Right ventricle myocardium inferior (tissue), 1 donor: ENCODE data around the gene ADPRHL1. TPM values are rescaled to one million over a fixed set of nuclear protein-coding genes. Genes with fewer than 3 reads are reported as not detected.
A peak's percentile ranks its signal among the peaks of the same experiment; 100 is the strongest.
"Not testable (repeated sequence)": the region's sequence is repeated elsewhere in the genome, so short reads cannot be mapped to it uniquely, and the experiment has no call there.

Source experiments
- ATAC-seq: fragments of 200-7000 bp; cut with Tn5 transposase; one replicate; pipeline ENCODE4 v1.9.1; 2020; ENCODE audit warnings: mild to moderate bottlenecking, moderate library complexity
- DNase-seq: peaks from one replicate; pipeline ENCODE4 v3.0.0; 2021; ENCODE audit errors: missing footprints
- intact Hi-C: fragments of 100-400 bp; cut with DNase I; formaldehyde crosslinking; loops from one replicate; pipeline ENCODE4 v1.11.0; 2022
- total RNA-seq: library from RNA; stranded (reverse); fragmentation: NEBNext Ultra II Directional; extraction: Animal tissue kit (Norgen Biotek cat#: 25700); gene quantifications from one replicate; pipeline ENCODE4 v1.2.1, GENCODE V29; 2021
- donor health status: DM: no; HTN: yes; CAD: no; lungs with severe emphysema.

The ADPRHL1 gene
- total RNA-seq, 1 donor from 2014 or later = 468 TPM

DNA sequence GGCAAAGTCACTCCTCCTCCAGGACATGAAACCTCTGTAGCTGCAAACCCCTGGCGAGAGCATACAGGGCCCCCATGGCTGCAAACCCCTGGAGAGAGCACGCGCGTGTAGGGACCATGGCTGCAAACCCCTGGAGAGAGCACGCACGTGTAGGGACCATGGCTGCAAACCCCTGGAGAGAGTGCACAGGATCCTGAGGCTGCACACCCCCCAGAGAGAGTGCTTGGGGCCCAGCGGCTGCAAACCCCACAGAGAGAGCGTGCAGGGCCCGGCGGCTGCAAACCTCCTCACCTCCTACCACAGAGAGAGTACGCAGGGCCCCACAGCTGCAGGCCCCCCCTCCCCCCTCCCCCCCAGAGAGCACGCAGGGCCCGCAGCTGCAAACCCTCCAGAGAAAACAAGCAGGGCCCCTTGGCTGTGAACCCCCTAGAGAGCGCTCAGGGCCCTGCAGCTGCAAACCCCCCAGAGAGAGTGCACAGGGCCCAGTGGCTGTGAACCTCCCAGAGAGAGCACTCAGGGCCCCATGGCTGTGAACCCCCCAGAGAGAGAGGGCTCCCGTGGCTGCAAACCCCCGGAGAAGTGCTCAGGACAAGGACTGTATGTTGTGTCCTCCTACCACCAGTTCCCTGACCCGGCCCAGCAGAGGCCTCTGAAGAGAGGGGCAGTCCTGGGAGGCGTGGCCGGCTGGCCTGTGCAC lies 7.3 kb downstream of the ADPRHL1 start:
- DNase-seq = peak; percentile 52

DNA sequence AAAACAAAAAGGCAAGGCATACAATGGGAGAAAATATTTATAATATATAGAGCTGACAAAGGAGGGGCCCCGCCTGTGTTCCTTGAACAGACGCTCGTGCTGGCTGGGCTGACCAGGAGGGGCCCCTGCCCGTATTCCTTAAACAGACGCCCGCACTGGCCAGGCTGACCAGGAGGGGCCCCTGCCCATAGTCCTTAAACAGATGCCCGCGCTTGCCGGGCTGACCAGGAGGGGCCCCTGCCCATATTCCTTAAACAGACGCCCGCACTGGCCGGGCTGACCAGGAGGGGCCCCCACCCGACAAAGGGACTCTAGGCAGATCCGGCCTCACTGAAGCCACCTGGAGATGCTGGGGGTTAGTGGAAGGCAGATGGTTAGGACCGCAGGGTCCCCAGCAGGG lies 9.3 kb downstream of the ADPRHL1 start:
- no peak for DNase-seq
- intact Hi-C loops = no loop called here
- ATAC-seq = no peak

More for the DNA sequence above, 7.3 kb downstream of the ADPRHL1 start:
- intact Hi-C loops = no loop called here
- ATAC-seq = no peak

DNA sequence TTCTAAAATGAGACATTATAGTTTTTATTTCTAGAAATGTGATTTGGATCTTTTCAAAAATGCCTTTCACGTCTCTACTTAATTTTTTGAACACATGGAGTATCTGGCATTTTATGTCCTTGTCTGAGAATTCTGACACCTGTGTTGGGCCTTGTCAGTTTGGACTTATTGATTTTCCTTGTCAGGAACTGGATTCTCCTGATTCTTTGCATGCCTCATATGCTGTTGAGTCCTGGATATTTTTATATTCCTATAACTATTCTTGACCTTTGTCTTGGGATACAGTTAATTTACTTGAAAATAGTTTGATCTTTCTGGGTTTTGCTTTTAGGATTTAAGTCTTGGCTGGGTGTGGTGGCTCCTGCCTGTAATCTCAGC lies 10.3 kb downstream of the ADPRHL1 start:
- intact Hi-C loops = no loop called here
- ATAC-seq (no peak), DNase-seq (no peak)

DNA sequence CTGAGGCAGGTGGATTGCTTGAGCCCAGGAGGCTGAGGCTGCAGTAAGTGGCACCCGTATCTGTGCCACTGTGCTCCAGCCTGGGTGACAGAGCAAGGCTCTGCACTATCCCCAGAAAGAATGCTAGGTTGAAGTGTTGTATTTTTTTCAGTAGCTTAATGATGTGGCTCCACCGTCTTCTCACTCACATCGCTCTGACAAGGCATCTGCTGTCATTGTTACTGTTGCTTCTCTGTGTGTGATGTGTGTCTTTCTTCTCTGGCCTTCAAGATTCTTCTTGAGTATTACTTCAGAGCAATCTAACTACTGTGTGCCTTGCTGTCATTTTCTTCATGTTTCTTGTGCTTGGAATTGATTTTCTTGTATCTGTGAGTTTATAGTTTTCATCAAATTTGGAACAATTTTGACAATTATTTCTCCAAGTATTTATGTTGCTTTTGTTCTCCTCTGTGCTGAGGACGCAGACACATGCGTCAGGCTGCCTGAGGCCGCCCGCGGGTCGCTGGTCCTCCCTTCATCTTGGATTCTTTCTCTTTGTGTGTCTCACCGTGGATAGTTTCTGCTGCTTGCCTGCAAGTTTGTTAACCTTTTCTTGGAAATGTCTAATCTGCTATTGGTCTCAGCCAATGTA lies 10.8 kb downstream of the ADPRHL1 start:
- intact Hi-C loops = no loop called here
- DNase-seq = no peak
- no peak for ATAC-seq

DNA sequence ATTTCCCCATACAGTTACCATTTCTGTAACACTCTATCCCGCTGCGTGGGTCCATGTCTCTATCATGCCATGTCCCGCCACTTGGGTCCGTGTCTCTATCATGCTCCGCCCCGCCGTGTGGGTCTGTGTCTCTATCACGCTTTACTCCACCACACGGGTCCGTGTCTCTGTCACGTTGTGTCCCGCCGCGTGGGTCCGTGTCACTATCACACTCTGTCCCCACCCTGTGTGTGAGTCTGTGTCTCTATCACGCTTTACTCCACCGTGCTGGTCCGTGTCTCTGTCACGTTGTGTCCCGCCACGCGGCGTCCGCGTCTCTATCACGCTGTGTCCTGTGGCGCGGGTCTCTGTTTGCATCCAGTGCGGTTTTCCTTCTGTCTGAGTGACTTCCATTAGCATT lies 11.6 kb downstream of the ADPRHL1 start:
- ATAC-seq (no peak), DNase-seq (no peak)
- intact Hi-C loops = no loop called here

DNA sequence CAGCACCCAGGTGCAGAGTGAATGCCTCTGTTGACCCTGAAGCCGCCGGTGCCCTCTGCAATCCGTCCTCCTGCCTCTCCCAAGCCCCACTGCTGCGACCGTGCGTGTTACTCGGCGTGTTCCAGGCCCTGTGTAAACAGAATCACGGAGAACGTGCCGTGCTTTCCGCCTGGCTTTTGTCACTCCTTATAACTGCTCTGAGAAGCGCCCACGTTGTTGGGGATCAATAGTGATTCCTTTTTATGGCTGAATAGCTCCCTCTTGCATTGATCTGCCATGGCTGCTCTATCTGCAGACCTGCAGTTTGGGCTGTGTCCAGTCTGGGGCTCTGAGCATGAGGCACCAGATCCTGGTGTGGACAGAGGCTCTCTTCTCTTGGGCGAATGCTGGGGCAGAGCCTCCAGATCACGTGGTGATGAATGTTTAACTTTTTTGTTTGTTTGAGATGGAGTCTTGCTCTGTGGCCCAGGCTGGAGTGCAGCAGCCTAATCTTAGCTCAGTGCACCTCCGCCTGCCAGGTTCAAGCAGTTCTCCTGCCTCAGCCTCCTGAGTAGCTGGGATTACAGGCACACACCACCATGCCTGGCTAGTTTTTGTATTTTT lies 15.8 kb downstream of the ADPRHL1 start:
- DNase-seq (peak; percentile 66), ATAC-seq (peak; percentile 49)
- intact Hi-C loops = no loop called here

DNA sequence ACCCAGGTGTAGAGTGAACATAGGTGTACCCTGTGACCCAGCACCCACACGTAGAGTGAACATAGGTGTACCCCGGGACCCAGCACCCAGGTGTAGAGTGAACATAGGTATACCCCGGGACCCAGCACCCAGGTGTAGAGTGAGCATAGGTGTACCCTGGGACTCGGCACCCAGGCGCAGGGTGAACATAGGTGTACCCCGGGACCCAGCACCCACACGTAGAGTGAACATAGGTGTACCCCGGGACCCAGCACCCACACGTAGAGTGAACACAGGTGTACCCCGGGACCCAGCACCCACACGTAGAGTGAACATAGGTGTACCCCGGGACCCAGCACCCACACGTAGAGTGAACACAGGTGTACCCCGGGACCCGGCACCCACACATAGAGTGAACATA lies 16.4 kb downstream of the ADPRHL1 start:
- peak; percentile 51 for DNase-seq
- ATAC-seq, intact Hi-C loops: not testable (repeated sequence)

DNA sequence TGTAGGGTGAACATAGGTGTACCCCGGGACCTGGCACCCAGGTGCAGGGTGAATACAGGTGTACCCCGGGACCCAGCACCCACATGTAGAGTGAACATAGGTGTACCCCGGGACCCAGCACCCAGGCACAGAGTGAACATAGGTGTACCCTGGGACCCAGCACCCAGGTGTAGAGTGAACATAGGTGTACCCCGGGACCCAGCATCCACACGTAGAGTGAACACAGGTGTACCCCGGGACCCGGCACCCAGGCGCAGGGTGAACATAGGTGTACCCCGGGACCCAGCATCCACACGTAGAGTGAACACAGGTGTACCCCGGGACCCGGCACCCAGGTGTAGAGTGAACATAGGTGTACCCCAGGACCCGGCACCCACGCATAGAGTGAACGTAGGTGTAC lies 17.4 kb downstream of the ADPRHL1 start:
- DNase-seq = peak; percentile 51
- ATAC-seq, intact Hi-C loops: not testable (repeated sequence)

DNA sequence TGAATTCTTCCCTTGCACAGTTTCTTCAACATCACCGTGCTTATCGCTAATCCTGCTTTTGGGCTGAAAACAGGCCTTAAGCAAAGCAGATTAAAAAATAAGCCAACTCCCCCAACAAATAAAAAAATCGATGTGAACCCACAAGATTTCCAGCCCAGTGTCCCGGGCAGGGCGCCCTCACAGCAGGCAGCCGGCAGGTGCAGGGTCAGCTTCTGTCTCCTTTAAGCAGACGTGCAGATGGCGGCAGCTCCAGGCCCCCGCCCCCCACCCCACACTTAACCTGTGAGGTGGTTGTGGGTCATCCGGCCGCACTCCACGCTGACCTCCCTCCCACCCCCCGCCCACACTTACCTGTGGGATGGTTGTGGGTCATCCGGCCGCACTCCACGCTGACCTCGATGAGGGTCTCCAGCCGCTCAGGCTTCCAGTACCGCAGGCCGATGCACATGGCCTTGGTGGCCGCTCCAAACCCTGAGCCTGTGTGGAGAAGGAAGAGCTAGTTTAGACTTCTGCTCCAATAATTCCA lies 19.8 kb downstream of the ADPRHL1 start:
- DNase-seq (peak; percentile 9), ATAC-seq (no peak)
- intact Hi-C loops = no loop called here

DNA sequence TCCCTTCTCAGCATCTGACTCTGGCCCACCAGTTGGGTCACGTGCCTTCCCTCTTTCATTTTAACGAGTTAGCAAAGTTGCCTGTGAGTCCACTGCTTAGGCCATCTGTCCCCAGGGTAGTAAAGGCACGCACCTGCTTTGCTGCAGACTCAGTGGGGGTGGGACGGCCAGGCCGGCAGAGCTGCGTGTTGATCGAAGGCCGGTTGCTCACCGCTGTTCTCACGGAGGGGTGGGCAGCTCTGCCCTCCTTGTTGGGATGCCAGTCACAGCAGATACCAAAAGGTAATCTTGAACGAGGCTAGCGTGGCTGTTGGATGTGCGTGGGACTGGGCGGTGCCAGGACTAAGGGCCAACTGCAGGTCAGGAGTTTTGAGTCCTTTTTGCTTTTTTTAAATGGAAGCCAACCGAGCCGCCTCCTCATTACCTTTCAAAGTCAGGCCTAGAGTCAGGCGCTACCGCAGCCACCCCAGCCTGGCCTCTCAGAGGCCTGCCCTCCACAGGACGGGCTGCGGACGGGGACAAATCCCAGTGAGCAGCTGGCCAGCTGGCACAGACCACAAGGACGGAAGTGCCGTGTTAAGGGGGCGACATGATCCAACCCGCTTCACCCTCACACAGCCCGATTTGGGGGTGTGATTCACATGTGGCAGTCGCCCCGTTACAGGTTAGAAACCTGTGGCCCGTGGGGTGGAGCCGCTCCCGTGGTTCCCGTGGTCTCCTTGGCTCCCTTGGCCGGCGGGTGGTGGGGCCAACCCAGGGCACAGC lies 20.6 kb downstream of the ADPRHL1 start:
- intact Hi-C loops = no loop called here
- ATAC-seq (peak; percentile 31), DNase-seq (peak; percentile 63)

DNA sequence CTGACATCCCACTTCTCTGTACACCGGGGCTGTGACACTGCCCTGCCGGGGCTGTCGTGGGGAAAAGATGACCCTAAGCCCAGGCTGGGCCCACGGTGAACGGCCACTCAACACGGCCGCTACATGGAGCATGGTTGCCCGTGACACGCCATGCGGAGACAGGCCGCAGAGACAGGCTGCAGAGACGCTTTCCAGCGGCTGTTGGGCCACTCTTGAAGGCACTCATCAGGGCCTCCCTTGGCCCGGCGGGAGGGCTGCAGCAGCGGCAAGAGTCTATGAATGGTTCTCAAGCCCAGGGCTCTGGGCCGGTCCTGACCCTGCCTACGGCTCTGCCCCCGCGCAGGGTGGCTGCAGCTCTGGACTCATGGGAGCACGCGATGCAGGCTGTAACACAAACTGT lies 22.1 kb downstream of the ADPRHL1 start:
- DNase-seq (no peak), ATAC-seq (peak; percentile 8)
- intact Hi-C loops = no loop called here

DNA sequence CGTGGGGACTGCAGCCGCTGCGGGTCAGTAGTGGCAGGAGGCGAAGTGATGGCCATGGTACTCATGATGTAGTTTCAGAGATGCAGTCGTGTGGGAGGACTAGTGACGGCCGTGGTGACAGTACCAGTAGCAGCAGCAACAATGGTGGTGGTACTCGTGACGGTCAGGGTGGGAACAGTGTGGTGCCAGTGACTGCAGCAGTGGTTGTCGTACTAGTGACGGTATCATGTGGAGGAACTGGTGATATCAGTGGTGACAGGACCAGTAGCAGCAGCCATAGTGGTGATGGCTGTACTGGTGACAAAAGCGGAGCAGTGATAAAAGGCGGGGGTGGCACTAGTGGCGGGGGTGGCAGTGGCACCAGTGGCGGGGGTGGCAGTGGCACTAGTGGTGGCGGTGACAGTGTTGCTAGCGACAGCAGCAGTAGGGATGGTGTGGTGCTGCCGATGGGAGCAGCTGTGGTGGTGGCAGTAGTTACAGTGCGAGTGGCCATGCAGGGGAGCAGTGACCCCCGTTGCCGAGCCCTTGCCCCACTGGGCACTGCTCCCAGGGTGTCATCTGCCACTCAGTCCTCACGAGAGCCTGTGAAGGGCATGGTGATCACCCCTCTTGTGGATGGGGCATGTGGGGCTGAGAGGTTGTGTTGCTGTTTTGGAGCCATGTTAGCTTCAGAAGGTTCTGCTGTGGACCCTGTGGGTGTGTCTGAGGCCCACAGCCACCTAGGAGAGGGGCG lies 22.7 kb downstream of the ADPRHL1 start:
- DNase-seq = peak; percentile 71

DNA sequence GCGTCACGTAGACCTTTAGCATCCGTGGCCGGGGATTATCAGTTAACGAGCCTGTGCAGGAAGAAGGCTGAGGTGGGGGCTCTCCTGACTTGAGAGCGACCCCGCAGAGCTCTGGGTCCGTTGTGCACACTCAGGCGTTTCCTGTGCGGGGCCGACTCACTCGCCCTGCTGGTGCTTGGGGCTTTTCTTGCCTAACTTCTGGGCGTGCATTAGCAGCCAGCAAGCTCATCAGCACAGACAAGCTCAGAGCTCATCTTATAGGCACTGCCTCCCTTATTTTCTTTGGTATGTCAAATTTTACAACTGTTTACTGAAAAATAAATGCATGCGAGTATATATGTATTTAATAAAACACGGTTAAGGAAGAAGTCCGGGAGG lies 23.7 kb downstream of the ADPRHL1 start:
- no peak for ATAC-seq

More for the DNA sequence above, 22.7 kb downstream of the ADPRHL1 start:
- intact Hi-C loops = no loop called here
- peak; percentile 68 for ATAC-seq

DNA sequence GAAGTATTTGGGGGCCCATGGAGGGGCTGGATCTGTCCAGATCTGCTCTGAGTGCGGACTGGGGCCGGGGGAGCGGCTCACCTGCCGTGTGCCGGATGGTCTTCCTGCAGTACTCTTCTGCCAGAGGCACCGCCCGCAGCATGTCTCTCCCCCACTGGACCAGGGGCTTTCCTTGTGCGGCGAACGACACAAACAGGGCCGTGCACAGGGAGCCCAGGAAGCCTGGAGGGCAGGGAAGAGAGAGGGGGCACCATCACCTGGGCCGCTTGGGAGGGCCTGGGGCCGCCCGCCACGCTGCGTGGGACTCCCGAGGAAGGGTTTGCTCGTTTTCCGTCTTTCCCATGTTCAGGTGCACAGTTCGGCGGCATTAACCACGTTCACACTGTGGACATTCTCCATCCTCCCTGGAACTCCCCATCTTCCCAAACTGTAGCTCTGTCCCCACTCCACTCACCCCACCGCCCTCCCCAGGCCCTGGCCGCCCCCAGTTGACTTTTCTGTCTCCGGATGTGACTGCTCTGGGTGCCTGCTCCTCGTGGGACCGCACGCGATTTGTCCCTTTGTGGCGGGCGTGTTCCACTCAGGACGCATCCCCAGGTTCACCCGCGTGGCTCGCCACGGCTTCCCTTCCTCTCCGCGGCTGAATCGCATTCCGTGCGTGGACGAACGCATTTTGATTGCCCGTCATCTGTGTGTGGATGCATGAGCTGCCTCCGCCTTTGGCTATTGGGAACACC lies 24.2 kb downstream of the ADPRHL1 start:
- ATAC-seq (no peak), DNase-seq (peak; percentile 45)
- intact Hi-C loops = no loop called here

More for the DNA sequence above, 23.7 kb downstream of the ADPRHL1 start:
- DNase-seq = no peak
- intact Hi-C loops = no loop called here

DNA sequence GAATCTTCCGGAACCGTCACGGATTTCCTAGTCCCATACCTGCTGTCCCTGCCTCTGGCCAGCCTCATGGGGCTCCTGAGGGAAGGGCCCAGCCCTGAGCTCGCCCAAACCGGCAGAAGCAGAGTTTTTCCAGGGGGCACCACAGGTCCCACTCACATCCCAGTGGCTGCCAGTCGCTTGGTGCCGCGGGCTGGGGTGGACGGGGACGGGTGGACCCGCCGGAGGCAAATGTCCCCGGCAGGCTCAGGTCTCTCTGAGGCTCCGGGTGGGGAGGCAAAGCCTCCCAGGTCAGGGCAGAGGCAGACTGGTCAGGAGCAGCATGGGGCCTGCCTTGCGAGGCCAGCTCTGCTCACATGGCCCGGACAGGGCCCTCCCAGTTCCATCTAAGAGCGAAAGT lies 24.8 kb downstream of the ADPRHL1 start:
- intact Hi-C loops = no loop called here
- ATAC-seq (no peak), DNase-seq (peak; percentile 13)

DNA sequence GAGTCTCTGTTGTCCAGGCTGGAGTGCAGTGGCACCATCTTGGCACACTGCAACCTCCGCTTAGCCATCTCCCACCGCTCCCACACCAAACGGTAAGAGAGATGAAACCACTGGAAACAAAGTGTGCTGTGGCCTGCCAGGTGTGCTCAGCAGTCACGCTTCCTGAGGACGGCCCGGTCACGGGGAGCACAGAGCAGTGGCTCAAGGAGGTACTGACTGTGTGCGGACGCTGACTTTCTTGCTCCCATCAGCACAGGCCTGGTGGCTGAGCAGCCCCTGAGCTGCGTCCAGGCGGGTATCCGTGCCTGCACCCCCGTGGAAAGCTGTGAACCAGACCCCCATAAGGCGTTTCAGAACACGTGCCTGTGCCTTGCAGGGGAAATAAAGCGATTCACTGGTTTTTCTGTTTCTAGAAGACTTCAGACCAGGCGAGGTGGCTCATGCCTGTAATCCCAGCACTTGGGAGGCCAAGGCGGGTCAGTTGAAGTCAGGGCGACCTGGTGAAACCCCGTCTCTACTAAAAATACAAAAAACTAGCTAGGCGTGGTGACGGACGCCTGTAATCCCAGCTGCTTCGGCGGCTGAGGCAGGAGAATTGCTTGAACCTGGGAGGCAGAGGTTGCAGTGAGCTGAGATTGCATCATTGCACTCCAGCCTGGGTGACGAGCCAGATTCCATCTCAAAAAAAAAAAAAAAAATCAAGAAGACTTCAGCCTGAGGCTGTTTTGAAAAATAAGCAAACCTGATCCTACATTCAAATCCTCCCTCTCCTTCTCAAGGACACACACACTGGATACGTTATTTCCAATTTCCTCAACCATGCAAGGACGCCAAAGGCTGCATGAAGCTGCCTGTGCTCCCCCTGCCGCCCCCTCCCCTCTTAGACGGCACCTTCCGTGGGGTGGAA lies 25.5 kb downstream of the ADPRHL1 start:
- DNase-seq = peak; percentile 6
- ATAC-seq = no peak
- intact Hi-C loops = no loop called here

DNA sequence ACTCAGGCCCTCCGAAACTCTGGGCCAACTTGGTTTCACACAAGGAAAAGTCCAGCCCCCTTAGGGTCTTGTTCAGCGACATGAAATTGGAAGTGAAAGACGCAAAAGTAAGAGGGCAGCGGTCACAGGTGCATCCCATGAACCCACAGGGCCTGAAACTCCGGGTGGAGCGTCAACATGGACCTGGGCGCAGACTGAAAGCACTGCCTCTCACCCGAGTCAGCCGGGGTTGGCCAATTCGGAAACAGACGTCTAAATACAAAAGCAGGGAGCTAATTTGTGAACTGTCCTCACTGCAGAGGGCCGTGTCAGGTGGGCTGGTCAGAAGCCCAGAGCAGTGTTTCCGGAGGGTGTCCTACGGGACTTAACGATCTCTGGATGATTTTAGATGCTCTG lies 26.7 kb downstream of the ADPRHL1 start:
- intact Hi-C loops = no loop called here
- no peak for ATAC-seq
- DNase-seq = no peak
